Cardiac muscle cell (in vitro differentiated cells and primary cell): ENCODE measurements around the gene SH3BGRL3. TPM values are rescaled to one million over a fixed set of nuclear protein-coding genes. Genes with fewer than 3 reads are reported as not detected.
"Not testable (repeated sequence)": the region's sequence is repeated elsewhere in the genome, so short reads cannot be mapped to it uniquely, and the experiment has no call there.

Source experiments
- DNase-seq, 2 donors: peaks; one replicate each; pipeline versions ENCODE4 v3.0.0 to v3.0.0-alpha.2; 2010 to 2017; ENCODE audit warnings: low read depth in 1 of 2, low spot score in 1 of 2
- H3K27ac ChIP-seq: fragments of 200-600 bp; sonication (generic); 2 replicates; pipeline ENCODE4 v1.5.1; 2016
- H3K27me3 ChIP-seq: fragments of 200-600 bp; sonication (generic); 2 replicates; pipeline ENCODE4 v1.6.0; 2016; ENCODE audit warnings: control low read depth
- H3K36me3 ChIP-seq: fragments of 200-600 bp; sonication (generic); 2 replicates; pipeline ENCODE4 v1.5.1; 2016; ENCODE audit warnings: control low read depth
- H3K4me1 ChIP-seq: fragments of 200-600 bp; sonication (generic); 2 replicates; pipeline ENCODE4 v1.8.1; 2017; ENCODE audit warnings: low read depth, mild to moderate bottlenecking, mixed run types
- H3K4me3 ChIP-seq: fragments of 200-600 bp; sonication (generic); 2 replicates; pipeline ENCODE4 v1.5.1; 2016; ENCODE audit warnings: mild to moderate bottlenecking
- H3K9me3 ChIP-seq: fragments of 200-600 bp; sonication (generic); 2 replicates; pipeline ENCODE4 v1.5.1; 2017; ENCODE audit warnings: low read depth, mild to moderate bottlenecking, control low read depth
- CTCF ChIP-seq: IDR thresholded peaks from 2 replicates; pipeline ENCODE4 v1.5.1; 2012; ENCODE audit warnings: low read depth, mild to moderate bottlenecking, low read length
- polyA plus RNA-seq: library from polyadenylated mRNA; unstranded; fragments of >200 nt; fragmentation: Nextera tagmentation; extraction: Ambion mirVana; gene quantifications from 2 replicates; pipeline ENCODE4 v1.2.1, GENCODE V29; 2016
- total RNA-seq: library from RNA; depleted of rRNA; stranded (reverse); fragments of >200 nt; gene quantifications from 2 replicates; pipeline ENCODE4 v1.2.3, GENCODE V29; 2016

The SH3BGRL3 gene
- total and polyA plus RNA-seq, 2 experiments from 2014 or later: 23.0 to 119 TPM

GRCh38 chr1:26290882-26291261, 11.0 kb downstream of the SH3BGRL3 start:
- DNase-seq: no peak
- no peaks in the 10 kb centered on the region for H3K9me3 ChIP-seq
- H3K4me1 ChIP-seq: no peaks in the 10 kb centered on the region
- H3K4me3 ChIP-seq: no peak overlapping the region
- no peak overlapping the region for H3K27ac ChIP-seq
- no peaks in the 10 kb centered on the region for H3K36me3 ChIP-seq
- no peaks in the 10 kb centered on the region for H3K27me3 ChIP-seq
- TF ChIP-seq CTCF: no peak

DNA sequence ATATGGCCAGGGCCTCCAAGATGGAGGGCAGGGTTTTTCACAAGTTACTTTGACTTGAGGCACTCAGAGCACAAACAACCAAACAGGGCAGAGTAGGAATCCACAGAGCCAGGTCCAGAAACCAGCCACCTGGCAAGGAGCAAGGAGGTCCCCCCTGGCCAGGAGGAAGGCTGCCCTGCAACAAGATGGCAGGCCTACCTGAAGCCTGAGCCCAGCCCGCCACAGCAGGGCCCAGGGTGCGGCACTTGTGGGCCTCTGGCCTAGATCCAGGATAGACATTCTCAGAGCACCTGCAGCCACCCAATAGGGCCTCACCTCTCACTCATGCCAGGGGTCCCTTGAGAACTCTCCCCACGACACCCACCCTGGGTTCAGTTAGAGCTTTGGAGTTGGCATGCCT, 11.5 kb downstream of the SH3BGRL3 start:
- no peaks in the 10 kb centered on the region for H3K27me3 ChIP-seq
- no peak overlapping the region for H3K27ac ChIP-seq
- H3K4me1 ChIP-seq: no peaks in the 10 kb centered on the region
- no peak for TF ChIP-seq CTCF
- H3K36me3 ChIP-seq: no peaks in the 10 kb centered on the region
- DNase-seq: no peak
- H3K9me3 ChIP-seq: no peaks in the 10 kb centered on the region
- no peak overlapping the region for H3K4me3 ChIP-seq

DNA sequence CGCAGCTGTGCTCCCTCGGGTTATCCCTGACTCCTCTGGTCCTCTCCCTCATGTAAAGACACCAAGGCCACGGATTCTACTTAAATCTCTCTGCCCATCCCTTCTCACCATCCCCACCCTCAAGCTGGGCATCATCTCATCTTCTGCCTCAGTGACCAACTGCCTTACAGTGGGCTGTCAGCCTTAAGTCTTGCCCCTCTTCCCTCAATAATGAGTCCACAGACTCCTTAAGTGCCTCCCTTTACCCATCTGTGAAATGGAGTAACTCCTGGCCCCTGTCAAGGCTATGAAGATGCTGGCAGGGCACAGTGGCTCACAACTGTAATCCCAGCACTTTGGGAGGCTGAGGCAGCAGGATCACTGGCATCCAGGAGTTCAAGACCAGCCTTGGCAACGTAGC, 12.1 kb downstream of the SH3BGRL3 start:
- Histone ChIP-seq H3K9me3 (no peaks in the 10 kb centered on the region), H3K4me1 (no peaks in the 10 kb centered on the region), H3K36me3 (no peaks in the 10 kb centered on the region), H3K4me3 (no peak overlapping the region), H3K27ac (no peak overlapping the region), H3K27me3 (no peaks in the 10 kb centered on the region)
- TF ChIP-seq CTCF: no peak
- DNase-seq: no peak

DNA sequence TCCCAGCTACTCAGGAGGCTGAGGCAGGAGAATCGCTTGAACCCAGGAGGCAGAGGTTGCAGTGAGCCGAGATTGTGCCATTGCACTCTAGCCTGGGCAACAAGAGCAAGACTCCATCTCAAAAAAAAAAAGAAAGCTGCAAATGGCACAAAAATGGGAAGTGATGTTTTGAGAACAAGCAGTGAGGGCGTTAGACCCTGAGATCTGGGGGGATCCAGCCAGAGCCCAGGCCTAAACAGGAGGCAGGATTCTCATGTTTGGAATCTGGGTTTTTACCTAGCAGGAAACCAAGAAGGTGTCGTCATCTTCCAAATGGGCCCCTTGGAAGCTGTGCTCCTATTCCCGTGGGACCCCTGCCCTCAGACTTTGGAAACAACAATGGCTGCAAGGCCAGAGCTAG, 12.8 kb downstream of the SH3BGRL3 start:
- not testable (repeated sequence) for H3K4me1 ChIP-seq, H3K27me3 ChIP-seq, H3K9me3 ChIP-seq

GRCh38 chr1:26293911-26294463, 14.1 kb downstream of the SH3BGRL3 start:
- TF ChIP-seq CTCF: no peak
- Histone ChIP-seq H3K9me3 (no peaks in the 10 kb centered on the region), H3K4me1 (no peaks in the 10 kb centered on the region), H3K4me3 (no peak overlapping the region), H3K36me3 (no peaks in the 10 kb centered on the region), H3K27me3 (no peaks in the 10 kb centered on the region), H3K27ac (no peak overlapping the region)
- no peak for DNase-seq

More for the DNA sequence above, 12.8 kb downstream of the SH3BGRL3 start:
- not testable (repeated sequence) for H3K27ac ChIP-seq, H3K36me3 ChIP-seq, DNase-seq, H3K4me3 ChIP-seq

GRCh38 chr1:26295194-26296138, 15.6 kb downstream of the SH3BGRL3 start:
- H3K9me3 ChIP-seq: no peaks in the 10 kb centered on the region
- no peaks in the 10 kb centered on the region for H3K27me3 ChIP-seq
- H3K27ac ChIP-seq: no peak overlapping the region
- no peak overlapping the region for H3K4me3 ChIP-seq
- H3K36me3 ChIP-seq: no peaks in the 10 kb centered on the region
- no peak for TF ChIP-seq CTCF
- no peak for DNase-seq
- no peaks in the 10 kb centered on the region for H3K4me1 ChIP-seq
